ENCODE measurements around the gene RALGPS1. TPM values are rescaled to one million over a fixed set of nuclear protein-coding genes. Genes with fewer than 3 reads are reported as not detected.

RALGPS1 gene
- total RNA-seq, 1 donor from 2014 or later, result 30.7 TPM

DNA sequence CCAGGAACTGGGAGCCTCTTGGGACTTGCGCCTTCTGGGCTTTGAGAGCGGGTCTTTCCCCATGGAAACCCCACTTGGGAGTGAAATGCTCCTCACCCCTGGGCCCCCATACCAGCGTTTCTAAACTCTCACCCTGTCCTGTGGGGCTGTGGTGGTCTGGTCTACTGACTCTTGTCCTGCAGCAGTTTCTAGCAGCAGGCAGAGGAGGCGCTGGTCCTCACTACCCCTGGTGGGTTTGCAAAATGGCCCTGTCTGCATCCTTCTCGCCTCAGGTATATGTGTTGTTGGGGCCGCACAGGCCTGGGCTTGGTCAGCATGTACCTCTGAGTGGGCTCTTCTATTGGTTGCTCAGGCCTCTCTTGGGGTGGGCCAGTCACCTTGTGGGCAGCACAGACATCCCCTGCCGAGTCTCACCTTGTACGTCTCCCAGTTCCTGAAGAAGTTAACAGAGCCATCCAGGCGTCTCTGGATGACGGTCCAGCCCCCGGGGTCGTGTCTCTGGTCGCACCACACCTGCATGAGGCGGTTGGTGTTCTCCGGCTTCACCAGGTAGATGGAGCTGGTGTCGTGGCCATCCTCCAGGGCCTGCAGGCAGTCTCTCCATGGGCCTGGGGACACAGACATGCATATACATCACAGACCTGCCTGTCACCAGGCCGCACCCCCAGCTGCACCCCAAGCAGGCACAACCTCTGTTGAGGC, 178.9 kb downstream of the RALGPS1 start:
- Mint-ChIP-seq H3K27me3 (ENCODE audit: insufficient read depth, low read depth) (peaks cover 3% of the 10 kb centered on the region), H3K4me3 (no peak overlapping the region), H3K4me1 (no peaks in the 10 kb centered on the region), H3K9me3 (no peaks in the 10 kb centered on the region), H3K36me3 (peaks cover 6% of the 10 kb centered on the region), H3K27ac (no peak overlapping the region)
- Histone ChIP-seq H3K27ac (no peak overlapping the region), H3F3A (ENCODE audit: low read depth) (no peaks in the 10 kb centered on the region), H3K4me1 (no peaks in the 10 kb centered on the region), H2AFZ (replicated peaks) (no peak overlapping the region), H4K20me1 (ENCODE audit: low read depth) (no peaks in the 10 kb centered on the region), H3K4me3 (no peak overlapping the region), H3K36me3 (no peaks in the 10 kb centered on the region), H3K27me3 (no peaks in the 10 kb centered on the region), H3K4me2 (no peak overlapping the region), H3K79me2 (ENCODE audit: low read depth) (no peaks in the 10 kb centered on the region), H3K9me3 (ENCODE audit: low read depth) (no peaks in the 10 kb centered on the region), H3K9ac (no peak overlapping the region)
- TF ChIP-seq EZH2 (IDR thresholded peaks at IDR 0.05) (no peak), EZH2phosphoT487 (IDR thresholded peaks at IDR 0.05) (no peak)
- TF ChIP-seq, protein P1, sequence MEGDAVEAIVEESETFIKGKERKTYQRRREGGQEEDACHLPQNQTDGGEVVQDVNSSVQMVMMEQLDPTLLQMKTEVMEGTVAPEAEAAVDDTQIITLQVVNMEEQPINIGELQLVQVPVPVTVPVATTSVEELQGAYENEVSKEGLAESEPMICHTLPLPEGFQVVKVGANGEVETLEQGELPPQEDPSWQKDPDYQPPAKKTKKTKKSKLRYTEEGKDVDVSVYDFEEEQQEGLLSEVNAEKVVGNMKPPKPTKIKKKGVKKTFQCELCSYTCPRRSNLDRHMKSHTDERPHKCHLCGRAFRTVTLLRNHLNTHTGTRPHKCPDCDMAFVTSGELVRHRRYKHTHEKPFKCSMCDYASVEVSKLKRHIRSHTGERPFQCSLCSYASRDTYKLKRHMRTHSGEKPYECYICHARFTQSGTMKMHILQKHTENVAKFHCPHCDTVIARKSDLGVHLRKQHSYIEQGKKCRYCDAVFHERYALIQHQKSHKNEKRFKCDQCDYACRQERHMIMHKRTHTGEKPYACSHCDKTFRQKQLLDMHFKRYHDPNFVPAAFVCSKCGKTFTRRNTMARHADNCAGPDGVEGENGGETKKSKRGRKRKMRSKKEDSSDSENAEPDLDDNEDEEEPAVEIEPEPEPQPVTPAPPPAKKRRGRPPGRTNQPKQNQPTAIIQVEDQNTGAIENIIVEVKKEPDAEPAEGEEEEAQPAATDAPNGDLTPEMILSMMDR (IDR thresholded peaks at IDR 0.05), result no peak
- DNase-seq (ENCODE audit: low spot score), result no peak

DNA sequence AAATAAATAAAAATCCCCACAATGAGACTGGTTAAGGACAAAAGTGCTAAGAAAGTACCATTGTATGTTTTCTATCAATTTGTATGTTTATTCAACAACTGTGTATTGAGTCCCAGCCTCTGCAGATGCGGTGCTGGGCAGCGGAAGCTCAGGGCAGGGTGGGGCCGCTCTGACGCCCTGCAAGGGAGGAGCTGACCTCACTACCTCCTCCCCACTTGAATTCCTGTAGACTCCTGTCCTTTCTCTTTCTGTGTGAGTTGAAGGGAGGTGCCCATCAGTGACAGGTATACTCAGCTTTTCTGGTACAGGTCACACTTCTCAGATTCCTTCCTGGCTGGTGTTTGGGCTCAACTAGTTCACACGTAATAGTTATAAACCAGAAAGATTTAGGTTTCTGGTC, 180.8 kb downstream of the RALGPS1 start:
- H3K9me3 ChIP-seq (ENCODE audit: low read depth), result no peaks in the 10 kb centered on the region
- no peak overlapping the region for H3K27ac ChIP-seq
- H3K4me3 ChIP-seq, result no peak overlapping the region
- no peak overlapping the region for H3K4me2 ChIP-seq
- Mint-ChIP-seq H3K27ac (no peak overlapping the region), H3K36me3 (peaks cover 4% of the 10 kb centered on the region), H3K9me3 (no peaks in the 10 kb centered on the region), H3K4me3 (no peak overlapping the region), H3K4me1 (no peaks in the 10 kb centered on the region), H3K27me3 (ENCODE audit: insufficient read depth, low read depth) (peaks cover 3% of the 10 kb centered on the region)
- DNase-seq (ENCODE audit: low spot score), result no peak
- no peaks in the 10 kb centered on the region for H4K20me1 ChIP-seq (ENCODE audit: low read depth)
- H3K4me1 ChIP-seq, result no peaks in the 10 kb centered on the region
- H3K9ac ChIP-seq, result no peak overlapping the region
- no peaks in the 10 kb centered on the region for H3K36me3 ChIP-seq
- no peaks in the 10 kb centered on the region for H3K79me2 ChIP-seq (ENCODE audit: low read depth)
- no peaks in the 10 kb centered on the region for H3K27me3 ChIP-seq
- H2AFZ ChIP-seq (replicated peaks), result no peak overlapping the region
- no peaks in the 10 kb centered on the region for H3F3A ChIP-seq (ENCODE audit: low read depth)
- TF ChIP-seq EZH2phosphoT487 (IDR thresholded peaks at IDR 0.05), result no peak
- TF ChIP-seq, protein P1 (IDR thresholded peaks at IDR 0.05), result no peak
- TF ChIP-seq EZH2 (IDR thresholded peaks at IDR 0.05), result no peak

DNA sequence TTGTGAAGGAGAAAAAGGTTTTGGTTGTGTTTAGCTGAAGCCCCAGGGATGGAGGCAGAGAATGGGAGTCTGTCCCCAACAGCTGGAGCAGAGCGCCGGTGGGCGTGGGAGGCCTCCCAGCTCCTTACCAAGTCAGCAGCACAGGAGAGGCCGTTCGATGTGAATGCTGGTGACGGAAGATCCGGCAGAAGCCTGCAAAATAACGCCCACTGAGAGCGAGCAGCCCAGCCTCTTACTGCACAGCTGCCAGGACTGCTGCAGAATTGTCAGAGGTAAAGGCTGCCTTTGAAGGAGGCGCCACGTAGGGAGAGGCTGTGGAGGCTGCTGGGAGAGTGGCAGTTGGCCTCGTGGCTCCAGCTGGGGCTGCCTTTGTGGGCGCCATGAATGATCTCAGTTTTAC, 181.6 kb downstream of the RALGPS1 start:
- Histone ChIP-seq H3K4me2 (no peak overlapping the region), H3K9me3 (ENCODE audit: low read depth) (no peaks in the 10 kb centered on the region), H3K9ac (no peak overlapping the region), H2AFZ (replicated peaks) (no peak overlapping the region), H3K27me3 (no peaks in the 10 kb centered on the region), H4K20me1 (ENCODE audit: low read depth) (no peaks in the 10 kb centered on the region), H3K4me1 (no peaks in the 10 kb centered on the region), H3K36me3 (no peaks in the 10 kb centered on the region), H3F3A (ENCODE audit: low read depth) (no peaks in the 10 kb centered on the region), H3K4me3 (no peak overlapping the region), H3K27ac (no peak overlapping the region), H3K79me2 (ENCODE audit: low read depth) (no peaks in the 10 kb centered on the region)
- H3K4me3 Mint-ChIP-seq, result no peak overlapping the region
- TF ChIP-seq EZH2phosphoT487 (IDR thresholded peaks at IDR 0.05) (no peak), EZH2 (IDR thresholded peaks at IDR 0.05) (no peak)
- TF ChIP-seq, protein P1 (IDR thresholded peaks at IDR 0.05), result no peak
- H3K36me3 Mint-ChIP-seq, result peaks cover 4% of the 10 kb centered on the region
- no peak for DNase-seq (ENCODE audit: low spot score)
- H3K27me3 Mint-ChIP-seq (ENCODE audit: insufficient read depth, low read depth), result peaks cover 3% of the 10 kb centered on the region
- no peak overlapping the region for H3K27ac Mint-ChIP-seq
- H3K4me1 Mint-ChIP-seq, result no peaks in the 10 kb centered on the region
- no peaks in the 10 kb centered on the region for H3K9me3 Mint-ChIP-seq
